NCI-H1436 treated with DMSO at 0.1 percent for 48 hours (cell line): ENCODE data around the gene ZNF487.
"Not testable (repeated sequence)": the region's sequence is repeated elsewhere in the genome, so short reads cannot be mapped to it uniquely, and the experiment has no call there.

Experiments used
- DNase-seq: peaks from one replicate; lab custom pipeline; 2025; lab: John Stamatoyannopoulos, UW

ZNF487 gene

DNA sequence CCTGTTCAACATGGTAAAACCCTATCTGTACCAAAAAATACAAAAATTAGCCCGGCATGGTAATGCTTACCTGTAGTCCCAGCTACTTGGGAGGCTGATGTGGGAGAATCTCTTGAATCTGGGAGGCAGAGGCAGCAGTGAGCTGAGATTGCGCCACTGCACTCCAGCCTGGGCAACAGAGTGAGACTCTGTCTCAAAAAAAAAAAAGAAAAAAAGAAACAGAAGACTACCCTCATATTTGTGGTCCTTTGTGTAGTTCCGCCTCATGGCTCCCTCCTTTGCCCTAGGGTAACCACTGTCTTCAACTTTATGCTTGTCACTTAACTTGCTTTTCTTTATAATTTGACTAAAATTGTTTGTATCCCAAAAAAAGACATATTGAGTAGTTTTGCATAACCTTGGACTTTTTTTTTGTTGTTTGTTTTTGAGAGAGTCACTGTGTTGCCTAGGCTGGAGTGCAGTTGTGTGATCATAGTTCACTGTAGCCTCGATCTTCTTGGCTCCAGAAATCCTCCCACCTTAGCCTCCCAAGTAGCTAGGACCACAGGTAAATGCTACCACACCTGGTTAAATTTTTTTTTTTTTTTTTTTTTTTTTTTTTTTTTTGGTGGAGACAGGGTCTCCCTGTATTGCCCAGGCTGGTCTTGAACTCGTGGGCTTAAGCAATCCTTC is 3.7 kb downstream of the ZNF487 start:
- no peak for DNase-seq

DNA sequence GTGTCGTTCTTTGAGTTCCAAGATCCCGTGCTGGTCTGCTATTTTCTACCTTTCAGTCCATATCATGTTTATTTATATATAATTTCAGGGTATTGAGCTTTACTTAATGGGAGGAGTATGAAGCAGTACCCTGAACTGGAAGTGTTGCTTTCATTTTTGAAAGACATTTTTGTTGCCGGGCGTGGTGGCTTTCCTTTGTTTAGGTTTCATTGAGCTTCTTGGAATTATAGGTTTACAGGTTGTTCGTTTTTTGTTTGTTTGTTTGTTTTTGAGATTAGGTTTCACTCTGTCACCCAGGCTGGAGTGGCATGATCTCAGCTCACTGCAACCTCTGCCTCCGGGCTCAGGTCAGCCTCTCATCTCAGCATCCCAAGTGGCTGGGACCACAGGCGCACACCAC is 7.4 kb downstream of the ZNF487 start:
- DNase-seq: no peak

GRCh38 chr10:43444897-43445466 is 8.1 kb downstream of the ZNF487 start:
- no peak for DNase-seq

- DNase-seq: not testable (repeated sequence)
Observed at GRCh38 chr10:43446219-43447017, 9.5 kb downstream of the ZNF487 start.

DNA sequence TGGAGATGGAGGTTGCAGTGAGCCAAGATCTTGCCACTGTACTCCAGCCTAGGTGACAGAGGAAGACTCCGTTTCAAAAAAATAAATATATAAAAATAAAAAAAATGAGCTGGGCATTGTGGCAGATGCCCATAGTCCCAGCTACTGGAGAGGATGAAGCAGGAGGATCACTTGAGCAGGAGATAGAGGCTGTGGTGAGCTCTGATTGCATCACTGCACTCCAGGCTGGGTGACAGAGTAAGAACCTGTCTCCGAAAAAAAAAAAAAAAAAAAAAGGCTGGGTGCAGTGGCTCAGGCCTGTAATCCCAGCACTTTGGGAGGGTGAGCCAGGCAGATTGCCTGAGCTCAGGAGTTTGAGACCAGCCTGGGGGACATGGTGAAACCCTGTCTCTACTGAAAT is 11.8 kb downstream of the ZNF487 start:
- no peak for DNase-seq

DNA sequence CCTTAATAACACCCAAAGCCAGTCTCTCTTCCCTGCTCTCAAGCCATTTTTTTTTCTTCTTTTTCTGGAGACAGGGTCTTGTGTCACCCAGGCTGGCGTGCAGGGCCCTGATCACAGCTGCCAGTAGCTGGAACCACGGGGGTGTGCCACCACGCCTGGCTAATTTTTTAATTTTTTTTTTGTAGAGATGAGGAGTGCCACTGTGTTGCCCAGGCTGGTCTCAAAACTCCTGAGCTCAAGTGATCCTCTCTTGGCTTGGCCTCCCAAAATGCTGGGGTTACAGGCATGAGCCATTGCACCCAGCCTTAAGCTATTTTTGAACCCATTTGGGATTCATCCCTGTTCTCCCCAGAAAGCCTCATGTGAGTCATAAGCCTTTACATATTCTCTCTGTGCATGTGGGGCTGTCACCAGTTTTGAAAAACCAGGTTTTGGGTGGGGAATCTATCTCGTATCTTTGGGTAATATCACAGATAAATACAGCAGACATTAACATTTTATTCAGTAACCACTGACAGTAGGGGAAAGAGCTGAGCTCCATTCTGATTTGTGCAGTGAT is 15.5 kb downstream of the ZNF487 start:
- no peak for DNase-seq

GRCh38 chr10:43453266-43453831 is 16.4 kb downstream of the ZNF487 start:
- no peak for DNase-seq

DNA sequence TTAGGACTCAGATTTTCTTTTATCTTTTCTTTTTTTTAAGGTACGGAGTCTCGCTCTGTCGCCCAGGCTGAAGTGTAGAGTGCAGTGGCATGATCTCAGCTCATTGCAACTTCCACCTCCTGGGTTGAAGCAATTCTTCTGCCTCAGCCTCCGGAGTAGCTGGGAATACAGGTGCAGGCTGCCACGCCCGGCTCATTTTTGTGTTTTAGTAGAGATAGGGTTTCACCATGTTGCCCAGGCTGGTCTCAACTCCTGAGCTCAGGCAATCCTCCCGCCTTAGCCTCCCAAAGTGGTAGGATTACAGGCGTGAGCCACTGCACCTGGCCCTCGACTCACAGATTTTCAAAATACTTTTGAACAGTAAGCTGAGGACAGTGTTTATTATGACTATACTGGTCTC is 17.1 kb downstream of the ZNF487 start:
- not testable (repeated sequence) for DNase-seq

- not testable (repeated sequence) for DNase-seq
Observed at GRCh38 chr10:43456561-43456960, 19.6 kb downstream of the ZNF487 start.

DNA sequence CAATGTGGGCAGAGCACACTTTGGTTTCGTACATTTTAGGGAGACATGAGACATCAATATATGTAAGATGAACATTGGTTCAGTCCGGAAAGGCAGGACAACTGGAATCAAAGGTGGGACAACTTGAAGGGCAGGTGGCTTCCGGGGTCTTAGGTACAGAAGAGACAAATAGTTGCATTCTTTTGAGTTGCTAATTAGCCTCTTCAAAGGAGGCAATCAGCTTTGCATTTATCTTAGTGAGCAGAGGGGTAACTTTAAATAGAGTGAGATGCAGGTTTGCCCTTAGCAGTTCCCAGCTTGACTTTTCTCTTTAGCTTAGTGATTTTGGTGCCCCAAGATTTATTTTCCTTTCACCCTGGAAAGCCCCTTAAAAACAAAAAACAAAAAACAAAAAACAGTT is 21.3 kb downstream of the ZNF487 start:
- DNase-seq: no peak

- peak; percentile 37 for DNase-seq
Observed at GRCh38 chr10:43461950-43462349, 25.0 kb downstream of the ZNF487 start.

DNA sequence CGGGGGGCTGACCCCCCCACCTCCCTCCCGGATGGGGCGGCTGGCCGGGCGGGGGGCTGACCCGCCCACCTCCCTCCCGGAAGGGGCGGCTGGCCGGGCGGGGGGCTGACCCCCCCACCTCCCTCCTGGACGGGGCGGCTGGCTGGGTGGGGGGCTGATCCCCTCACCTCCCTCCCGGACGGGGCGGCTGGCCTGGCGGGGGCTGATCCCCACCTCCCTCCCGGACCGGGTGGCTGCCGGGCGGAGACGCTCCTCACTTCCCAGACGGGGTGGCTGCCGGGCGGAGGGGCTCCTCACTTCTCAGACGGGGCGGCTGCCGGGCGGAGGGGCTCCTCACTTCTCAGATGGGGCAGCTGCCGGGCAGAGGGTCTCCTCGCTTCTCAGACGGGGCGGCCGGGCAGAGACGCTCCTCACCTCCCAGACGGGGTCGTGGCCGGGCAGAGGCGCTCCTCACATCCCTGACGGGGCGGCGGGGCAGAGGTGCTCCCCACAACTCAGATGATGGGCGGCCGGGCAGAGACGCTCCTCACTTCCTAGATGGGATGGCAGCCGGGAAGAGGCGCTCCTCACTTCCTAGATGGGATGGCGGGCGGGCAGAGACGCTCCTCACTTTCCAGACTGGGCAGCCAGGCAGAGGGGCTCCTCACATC is 28.3 kb downstream of the ZNF487 start:
- not testable (repeated sequence) for DNase-seq

DNA sequence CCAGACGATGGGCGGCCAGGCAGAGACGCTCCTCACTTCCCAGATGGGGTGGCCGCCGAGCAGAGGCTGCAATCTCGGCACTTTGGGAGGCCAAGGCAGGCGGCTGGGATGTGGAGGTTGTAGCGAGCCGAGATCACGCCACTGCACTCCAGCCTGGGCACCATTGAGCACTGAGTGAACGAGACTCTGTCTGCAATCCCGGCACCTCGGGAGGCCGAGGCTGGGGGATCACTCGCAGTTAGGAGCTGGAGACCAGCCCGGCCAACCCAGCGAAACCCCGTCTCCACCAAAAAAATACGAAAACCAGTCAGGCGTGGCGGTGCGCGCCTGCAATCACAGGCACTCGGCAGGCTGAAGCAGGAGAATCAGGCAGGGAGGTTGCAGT is 28.8 kb downstream of the ZNF487 start:
- DNase-seq: not testable (repeated sequence)

DNA sequence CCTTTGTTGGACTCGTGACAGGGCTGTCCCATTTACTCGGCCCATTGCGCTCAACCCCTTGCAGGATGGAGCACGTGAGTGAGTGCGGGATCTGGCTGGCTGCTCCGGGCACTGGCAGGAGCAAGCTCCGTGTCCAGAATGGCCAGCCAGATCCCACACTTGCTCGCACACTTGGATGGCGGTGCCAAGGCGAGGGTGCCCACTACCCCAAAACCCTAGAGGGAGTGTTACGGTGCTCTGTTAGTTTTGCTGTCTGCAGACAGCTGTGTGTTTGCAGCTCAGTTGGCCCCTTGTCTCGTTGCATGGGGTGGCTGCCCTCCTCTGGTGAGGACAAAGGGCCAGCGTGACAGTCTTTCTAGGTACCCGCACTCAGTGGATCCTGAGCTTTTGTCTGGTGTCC is 34.2 kb downstream of the ZNF487 start:
- DNase-seq: no peak

DNA sequence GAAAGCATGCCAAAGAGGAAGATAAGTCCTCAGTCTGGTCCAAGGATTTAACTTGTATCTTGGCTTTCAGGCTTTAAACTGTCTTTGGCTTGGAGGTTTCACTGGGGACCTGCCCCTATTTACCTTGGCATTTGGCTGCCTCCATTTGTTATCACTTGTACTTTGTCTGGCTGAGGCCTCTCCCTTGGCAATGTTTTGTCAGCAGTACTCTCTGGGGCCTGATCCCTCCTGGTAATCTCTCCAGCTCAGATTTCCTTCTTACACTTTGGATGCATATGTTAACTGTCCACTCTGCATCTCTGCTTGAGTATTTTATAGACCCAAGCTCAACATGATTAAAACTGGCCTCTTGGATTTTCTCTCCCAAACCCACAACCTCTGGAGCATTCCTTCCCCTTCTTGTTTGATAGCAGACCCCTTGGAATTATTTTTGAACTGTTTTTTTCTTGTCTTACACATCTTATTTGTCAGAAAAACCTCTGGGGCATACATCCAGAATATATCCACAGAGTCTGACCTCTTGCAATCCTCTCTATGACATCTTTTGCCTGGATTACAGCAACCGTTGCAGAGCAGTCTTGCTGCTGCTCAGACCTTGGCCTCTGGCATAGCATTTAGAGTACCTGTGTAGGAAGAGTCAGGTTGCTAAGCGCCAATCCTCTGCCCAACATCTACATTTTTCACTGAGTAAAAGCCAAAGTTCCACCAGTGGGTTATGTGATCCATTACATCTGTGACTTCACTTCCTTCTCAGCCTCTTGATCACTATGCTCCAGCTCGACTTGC is 35.2 kb downstream of the ZNF487 start:
- no peak for DNase-seq

DNA sequence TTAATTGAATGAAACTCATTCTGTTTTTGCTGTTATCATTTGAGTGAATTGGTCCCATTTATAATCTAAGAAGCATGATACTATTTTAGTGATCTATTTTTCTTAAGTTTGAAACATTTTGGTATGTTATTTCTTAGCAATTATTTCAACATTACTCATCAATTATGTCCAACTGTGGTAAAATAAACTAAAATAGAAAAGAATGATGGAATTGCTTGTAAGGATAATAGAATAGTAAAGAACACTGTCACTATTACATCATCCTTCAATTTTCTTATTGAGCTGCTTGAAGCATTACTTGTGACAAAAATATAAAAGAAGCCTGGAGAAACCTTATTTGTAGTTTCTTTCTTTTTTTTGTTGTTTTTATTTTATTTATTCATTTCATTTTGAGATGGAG is 42.4 kb downstream of the ZNF487 start:
- DNase-seq: no peak

GRCh38 chr10:43482319-43483078 is 45.6 kb downstream of the ZNF487 start:
- no peak for DNase-seq

- DNase-seq: no peak
Observed at GRCh38 chr10:43491855-43492254, 54.9 kb downstream of the ZNF487 start.

GRCh38 chr10:43502931-43503330 is 66.0 kb downstream of the ZNF487 start:
- DNase-seq: no peak

GRCh38 chr10:43524434-43525247 is 87.7 kb downstream of the ZNF487 start:
- no peak for DNase-seq
